ENCODE measurements around the gene NREP.

The NREP gene, protein sequence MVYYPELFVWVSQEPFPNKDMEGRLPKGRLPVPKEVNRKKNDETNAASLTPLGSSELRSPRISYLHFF

DNA sequence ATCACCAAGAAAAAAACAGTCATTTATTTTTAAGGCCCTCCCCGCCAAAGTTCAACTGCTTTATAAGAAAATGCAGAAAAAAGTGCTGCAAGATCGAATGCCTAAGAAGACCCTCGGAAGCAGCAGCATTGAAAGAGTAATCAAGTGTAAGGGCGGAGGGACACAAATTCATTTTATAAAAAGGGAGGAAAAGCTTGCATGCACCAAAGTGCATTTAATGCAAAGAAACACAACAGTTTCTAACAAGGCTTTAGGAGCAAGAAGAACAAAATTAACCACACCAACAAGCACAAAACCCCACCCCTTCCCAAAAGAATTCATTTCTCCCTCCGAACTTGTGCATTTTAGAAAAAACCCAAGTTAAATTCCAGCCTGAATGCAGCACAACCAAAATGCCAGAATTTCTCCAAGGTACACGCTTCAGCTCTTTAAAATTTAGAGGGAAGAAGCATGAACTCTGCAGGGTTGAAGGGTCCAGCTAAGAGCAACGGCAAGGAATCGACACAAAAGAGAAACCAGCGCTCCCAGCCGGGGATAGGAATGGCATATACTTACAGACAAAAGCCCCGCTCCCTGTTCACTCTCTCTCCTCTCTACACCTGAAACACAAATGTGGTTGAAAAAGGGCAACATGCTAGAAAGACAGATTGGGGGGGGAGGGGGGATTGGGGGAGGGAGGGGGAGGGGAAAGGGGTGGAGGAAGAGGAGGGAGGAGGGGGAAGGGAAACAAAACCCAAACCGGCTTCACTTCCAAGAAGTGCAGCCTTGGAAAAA, at the start of gene NREP:
TSS of gene NREP (minus strand) at position 614 of the 774 bp plus-strand sequence. CDS start 1,422 bp downstream, outside the sequence.
- peak; percentile 51 for DNase-seq (ENCODE audit: low spot score)

DNA sequence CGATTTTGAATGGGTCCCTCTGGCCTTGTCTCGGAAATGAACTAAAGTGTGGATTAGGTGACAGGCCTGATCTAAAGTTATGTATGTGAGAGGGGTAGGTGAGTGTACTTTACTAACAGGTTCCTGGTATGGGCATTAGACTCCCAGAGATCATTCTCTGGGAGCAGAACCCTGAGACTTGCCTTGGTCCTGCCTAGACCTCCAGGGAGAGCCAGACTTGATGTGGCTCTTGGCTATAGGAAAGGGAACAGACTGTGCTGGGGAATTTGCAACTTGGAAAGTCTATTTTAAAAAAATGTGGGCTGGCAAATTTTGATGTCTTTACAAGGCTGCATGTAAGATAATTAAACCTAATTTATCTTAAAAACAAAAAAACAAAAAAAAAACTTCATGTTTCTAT, 49.8 kb upstream of the NREP start:
- DNase-seq (ENCODE audit: low spot score): no peak

DNA sequence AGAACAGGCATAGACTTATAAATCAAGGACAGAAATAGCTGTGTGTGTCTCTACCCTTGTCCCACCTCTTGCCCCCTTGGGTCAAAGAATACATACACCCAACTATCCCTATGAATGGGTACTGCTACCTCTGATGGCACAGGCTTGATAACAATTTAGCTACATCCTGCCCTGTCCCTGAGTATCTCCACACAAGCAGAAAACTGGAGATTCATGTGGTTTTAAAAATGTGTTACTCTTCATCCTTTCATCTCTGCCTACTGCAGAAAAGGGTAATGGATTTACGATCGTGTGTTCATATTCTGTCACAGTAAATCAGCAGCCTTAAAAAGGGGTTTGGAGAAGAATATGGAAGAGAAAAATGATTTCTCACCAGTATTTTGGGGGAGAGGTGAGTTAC, 49.2 kb upstream of the NREP start:
- DNase-seq (ENCODE audit: low spot score): no peak

DNA sequence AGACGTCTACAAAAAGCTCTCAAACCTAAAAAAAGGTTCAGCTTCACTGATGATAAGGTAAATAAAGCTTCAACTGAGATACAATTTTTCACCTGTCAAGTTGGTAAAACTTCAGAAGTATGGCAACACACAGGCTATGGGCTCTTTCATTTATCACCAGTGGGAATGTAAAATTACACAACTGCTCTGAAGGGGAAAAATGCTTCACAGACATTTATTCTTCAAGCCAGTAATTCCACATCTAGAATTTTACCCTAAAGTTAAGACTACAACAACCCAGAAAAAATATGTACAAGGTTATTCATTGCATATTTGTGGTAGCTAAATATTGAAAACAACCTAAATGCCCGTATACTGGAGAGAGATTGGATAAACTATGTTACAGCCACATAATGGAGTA, 48.1 kb upstream of the NREP start:
- DNase-seq (ENCODE audit: low spot score): no peak

DNA sequence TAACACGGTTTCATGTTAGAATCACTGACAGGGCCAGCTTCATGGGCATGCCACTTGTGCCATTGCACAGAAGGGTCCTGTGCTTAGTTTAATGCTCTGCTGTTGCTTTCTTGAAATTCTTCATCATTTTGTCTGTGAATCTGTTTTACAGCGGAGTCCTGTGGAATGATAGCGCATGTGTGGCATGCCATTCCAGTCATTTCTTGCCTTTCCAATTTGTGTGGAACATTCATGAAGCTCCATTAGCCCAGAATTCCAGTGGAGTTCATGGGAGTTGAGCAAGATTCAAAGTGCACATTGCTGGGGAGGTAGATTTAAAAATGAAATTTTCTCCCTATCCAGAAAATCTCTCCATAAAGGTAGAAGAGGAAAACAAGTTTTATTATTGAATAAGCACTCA, 43.4 kb upstream of the NREP start:
- DNase-seq (ENCODE audit: low spot score): no peak

DNA sequence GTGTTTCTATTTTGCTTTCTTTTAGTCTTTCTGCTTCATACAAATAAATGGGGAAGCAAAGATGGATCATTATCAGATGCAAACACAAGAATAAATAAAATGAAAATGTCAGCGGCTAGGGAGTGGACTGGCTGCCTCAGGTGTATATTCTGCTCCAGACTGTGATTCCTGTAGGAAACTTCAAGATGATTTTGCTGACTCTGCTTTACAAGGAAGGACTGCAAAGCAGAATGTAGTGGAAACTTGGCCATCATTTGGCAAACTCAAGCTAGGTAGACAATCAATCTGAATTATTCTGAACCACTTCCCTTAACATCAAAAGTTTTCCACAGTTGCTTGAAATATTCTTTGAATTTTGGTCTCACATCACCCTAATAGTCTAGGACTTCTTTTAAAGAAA, 38.1 kb upstream of the NREP start:
- no peak for DNase-seq (ENCODE audit: low spot score)

DNA sequence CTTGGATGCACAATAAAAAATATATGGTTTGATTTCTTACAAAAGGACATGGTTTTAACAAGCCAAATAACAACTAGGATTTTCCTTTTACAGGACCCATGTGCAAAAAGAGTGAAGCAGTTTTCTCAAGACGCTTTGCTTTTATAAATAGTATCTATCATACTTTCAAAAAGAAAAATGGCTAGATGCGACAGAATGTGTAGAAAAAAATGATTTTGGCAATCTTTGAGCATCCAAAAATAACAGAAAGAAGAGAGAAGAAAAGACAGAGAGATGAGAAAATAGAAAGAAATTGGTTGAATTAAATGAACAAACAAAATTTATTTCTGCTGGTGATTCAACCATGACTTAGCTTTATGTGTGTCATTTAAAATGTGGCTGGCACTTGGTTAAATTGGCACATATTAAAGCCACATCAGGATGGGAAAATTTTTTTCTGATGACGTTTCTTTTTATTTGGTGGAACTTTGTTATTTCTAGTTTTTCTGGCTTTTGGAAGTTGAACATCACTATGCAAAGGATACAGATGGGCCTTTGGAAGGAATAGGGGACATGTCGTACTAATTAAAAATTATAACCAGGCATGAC, 35.6 kb upstream of the NREP start:
- DNase-seq (ENCODE audit: low spot score): no peak

DNA sequence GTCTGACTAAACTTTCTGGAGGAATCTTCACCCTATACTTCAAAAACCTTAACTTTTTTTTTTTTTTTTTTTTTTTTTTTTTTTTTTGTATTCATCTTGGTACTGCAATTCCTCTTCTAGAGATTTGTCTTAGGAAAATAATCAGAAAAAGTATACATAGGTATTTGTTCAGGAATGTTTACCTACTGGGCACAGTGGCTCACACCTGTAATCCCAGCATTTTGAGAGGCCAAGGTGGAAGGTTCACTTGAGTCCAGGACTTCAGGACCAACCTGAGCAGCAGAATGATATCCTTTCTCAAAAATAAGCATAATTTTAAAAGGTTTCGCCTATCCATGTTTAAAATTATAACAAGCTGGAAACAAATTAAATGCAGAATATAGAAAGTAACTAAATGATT, 33.3 kb upstream of the NREP start:
- no peak for DNase-seq (ENCODE audit: low spot score)

DNA sequence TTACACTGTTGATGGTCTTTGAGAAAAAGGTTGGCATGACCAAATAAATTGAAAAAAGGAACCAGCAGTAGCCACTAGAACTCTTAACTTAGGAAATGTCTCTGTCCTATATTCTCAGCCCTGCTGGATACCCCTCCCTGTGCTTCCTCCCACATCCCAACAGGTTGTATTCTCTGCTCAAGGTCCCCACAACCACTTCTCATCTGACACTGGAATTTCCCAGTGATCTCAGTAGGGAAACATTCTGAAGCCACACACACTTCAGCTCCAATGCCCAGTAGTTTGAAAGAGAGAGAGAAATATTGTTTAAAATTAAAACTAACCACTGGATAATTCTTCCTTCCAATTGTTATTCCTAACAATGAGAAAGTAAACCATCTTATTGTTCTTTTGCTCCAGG, 30.0 kb upstream of the NREP start:
- no peak for DNase-seq (ENCODE audit: low spot score)

DNA sequence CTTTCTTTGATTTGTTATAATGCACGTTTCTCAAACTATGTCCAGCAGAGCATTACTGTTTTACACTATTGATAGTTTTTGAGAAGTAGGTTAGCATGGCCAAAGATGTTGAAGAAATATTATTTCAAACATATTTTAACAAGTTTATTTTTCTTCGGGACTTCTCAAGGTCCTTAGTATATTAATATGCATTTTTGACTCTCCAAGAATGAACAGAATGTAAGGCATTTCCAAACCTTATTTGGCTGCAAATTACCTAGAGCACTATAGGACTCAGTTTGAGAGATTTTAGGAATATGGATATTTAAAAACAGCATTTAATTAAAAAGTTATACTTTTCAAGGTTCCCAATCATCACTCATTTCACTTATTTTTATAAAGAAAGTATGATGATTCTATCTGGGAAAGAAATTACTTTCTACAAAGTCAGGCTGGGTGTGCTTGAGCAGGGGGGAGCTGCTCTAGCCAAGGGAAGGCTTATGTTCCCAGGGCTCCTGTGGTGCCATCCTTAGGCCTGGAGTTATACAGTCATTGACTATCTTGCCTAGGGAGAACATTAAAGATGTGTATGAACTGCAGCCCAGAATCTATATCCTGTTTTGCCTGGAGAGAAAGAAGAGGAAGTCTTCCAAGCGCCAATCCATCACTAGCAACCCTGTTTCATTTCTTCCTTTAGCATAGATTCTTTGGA, 27.6 kb upstream of the NREP start:
- no peak for DNase-seq (ENCODE audit: low spot score)

DNA sequence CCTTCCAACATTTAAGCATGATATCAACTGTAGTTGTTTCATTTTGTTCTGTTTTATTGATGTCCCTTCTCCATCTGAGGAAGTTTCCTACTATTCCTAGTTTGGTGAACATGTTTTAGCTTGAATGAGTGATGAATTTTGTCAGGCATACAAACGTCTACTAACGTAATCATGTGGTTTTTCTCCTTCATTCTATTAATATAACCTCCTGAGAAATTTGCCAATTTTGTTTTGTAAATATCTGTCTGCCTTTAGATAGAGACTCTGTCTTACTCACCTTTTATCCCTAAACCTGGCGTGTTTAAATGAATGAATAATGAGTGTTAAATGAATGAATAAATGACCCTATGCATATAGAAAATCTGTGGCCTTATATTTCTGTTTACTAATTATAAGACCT, 26.5 kb upstream of the NREP start:
- DNase-seq (ENCODE audit: low spot score): no peak

DNA sequence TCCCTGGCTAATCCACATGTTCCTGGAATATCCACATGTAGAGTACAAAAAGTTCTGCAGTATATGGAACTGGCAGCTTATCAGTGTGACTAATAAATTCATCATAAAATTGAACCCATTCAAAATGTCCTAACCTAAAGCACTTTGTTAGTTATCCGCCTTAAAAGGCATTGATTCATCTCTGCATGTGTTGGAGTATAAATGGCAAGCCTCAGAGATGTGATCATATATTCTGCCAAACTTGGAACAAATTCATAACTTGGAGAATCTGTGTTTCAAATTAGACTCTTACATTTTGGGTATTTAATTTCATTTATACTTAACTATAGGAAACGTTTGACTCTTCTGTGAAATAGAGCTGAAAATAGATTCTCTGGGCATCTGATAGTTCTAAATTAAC, 25.2 kb upstream of the NREP start:
- no peak for DNase-seq (ENCODE audit: low spot score)

DNA sequence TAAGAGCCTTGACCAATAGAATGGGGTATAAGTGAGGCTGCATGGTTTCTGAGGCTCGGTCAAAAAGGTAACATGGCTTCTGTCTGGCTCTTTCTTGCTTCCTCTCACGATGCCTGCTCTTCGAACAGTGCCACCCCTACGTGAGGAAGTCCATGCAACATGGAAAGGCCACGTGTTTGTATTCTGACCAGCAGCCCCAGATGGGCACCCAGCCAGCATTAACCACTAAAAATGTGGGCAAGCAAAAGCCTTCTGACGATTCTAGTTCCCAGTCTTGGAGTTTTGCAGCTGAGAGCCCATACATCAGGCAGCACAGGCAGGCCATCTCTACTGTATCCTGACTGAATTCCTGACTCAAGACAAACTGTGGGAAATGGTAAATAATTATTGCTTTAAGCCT, 24.2 kb upstream of the NREP start:
- peak; percentile 74 for DNase-seq (ENCODE audit: low spot score)

DNA sequence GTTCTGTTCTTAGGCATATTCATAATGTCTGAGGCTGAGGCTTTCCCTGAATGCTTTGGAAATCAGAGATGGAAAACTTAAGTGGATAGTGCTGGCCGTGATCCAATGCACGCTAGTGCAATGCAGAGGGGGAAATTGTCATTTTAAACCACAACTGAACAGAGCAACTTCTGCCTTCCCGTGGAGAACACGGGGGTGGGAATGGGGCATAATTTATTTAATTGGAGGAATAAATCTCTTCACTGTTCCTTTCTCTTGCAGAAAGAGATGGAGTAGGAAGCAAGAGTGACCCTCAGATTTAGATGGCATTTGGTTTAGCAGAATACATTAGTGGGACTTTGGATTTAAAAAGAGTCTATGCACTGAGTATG, 22.9 kb upstream of the NREP start:
- DNase-seq (ENCODE audit: low spot score): no peak

DNA sequence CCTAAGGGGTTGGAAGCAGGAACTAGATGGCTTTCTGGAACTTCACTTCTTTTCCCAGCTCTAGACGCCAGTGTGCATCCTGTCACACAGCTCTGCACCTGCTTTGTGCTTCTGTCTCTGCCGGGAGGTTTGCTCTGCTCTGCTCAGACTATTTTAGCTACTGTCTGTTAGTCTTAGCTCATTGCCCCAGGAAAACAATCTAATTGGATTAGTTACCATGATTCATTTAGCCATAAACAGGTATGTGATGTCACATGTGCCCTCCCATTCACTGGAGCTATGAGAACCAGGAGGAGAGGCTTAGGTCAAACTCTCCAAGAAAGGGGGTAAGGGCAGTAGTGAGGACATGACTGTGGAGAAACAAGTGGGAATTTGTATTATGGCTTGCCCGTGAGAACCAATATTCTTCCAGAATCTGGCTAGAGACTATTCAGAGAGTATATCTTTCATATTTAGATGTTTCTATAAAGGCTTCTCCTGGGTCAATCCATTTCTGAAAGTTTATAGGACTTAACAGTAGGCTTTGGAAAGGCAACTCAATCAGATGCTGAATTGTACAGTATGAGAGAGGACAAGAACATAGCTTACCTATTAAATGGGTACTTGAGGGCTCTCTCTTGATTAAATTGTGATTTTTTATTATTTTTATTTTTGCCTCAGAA, 22.4 kb upstream of the NREP start:
- DNase-seq (ENCODE audit: low spot score): no peak

DNA sequence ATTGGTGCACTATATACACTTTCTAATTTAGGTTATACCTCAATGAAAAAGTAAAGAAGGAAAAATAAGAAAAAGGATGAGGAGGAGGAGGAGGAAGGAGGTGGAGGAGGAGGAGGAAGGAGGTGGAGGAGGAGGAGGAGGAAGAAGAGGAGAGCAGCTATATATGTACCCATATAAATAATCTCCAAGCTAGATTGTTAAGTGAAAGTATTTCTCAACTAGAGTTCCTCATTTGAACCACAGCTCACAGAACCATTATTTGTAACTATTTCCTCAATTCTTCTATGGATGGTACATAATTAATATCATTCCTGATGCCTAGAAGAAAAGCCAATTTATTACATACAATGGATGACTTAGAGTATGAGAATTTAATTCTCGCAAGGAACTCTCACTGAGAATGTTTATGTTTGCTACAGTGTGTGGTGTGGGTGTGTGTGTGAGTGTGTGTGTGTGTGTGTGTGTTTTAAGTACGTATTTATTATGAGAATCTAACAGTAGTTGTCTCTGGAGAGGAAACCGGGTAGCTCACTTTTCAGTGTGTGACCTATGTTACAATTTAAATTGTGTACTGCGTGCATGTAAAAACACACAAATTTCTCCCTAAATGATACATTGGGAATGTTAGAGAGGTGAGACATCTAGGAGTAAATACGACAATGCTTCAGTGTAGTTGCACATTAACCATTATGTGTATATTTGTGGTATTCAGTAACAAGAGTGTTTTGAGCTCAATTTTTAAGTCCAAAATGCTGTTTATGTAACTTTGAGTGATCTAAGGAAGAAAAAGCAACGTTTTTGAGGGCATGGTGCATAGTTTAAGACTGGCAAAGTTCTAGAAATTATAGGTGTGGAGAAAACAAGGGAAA, 20.2 kb upstream of the NREP start:
- no peak for DNase-seq (ENCODE audit: low spot score)

DNA sequence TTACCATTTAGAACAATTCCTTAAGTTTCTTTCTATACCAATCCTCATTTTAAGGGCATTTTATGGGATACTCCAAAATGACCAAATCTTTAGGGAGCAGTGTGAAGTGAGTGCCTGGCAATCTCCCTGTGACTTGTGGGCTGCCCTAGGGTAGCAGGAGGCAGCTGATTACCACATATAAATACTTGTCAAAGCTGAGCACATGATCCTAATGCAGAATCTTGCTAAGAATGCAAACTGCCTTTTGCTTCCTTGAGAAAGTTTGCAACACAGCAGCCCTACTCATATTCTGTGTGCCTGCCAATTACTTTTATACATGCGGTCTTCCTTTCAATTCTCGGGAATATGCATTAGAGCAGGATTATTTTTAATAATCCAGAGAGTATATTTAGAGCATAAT, 18.2 kb upstream of the NREP start:
- no peak for DNase-seq (ENCODE audit: low spot score)

DNA sequence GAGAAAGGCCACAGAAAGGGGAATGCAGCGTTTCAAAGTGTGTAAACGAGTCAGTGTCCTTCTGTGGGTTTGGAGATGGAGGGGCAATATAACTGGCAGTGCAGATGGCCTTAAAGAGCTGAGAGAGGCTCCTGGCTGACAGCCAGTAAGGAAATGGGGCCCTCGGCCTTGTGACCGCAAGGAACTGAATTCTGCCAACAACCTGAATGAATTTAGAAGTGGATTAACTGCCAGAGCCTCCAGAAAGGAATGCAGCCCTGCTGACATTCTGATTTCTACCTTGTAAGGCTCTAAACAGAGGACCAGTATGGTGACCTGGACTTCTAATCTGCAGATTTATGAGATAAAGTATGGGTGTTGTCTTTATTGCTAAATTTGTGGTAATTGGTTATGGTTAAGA, 17.5 kb upstream of the NREP start:
- DNase-seq (ENCODE audit: low spot score): peak; percentile 37

DNA sequence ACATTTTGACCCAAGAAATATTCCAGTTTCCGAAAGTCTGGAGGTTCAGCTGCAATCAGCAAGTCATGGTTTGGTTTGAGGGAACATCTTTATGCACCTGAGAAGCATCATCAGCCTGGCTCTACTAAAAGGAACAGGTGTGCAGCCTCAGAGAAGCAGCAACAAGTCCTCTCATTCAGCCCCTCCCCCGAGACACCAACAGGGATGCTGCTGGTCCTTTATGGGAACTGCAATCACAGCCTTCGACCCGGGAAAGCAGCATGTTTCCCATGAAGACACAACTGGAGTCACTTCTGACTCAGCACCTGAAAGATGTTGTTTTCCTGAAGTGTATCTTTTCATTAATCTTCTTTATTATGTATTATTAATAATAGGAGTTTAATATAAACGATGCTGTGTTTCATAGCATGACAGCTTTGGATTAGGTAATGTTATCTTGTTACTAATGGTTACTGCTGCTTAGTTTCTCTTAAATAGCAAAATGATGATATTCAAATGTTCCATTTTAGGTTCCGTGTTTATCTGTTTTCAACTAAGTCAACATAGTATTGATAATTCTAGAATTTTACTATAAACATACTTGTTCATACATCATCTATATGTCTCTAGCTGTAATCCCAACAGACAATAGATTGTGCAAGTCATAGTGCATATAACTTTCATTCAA, 15.6 kb upstream of the NREP start:
- no peak for DNase-seq (ENCODE audit: low spot score)

DNA sequence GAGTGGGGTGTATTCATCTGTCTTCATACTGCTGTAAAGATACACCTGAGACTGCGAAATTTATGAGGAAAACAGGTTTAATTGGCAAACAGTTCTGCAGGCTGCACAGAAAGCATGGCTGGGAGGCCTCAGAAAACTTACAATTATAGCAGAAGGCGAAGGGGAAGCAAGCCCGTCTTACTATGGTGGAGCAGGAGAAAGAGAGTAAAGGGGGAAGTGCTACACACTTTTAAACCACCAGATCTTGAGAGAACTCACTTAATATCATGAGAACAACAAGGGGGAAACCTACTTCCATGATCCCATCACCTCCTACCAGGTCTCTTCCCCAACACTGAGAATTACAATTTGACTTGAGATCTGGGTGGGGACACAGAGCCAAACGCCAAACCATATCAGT, 12.5 kb upstream of the NREP start:
- DNase-seq (ENCODE audit: low spot score): no peak

Measured in pons (tissue), 1 donor.